ENCODE measurements around the gene COL27A1. TPM values are rescaled to one million over a fixed set of nuclear protein-coding genes. Genes with fewer than 3 reads are reported as not detected.
"Not testable (repeated sequence)": the region's sequence is repeated elsewhere in the genome, so short reads cannot be mapped to it uniquely, and the experiment has no call there.

Gene COL27A1
- total RNA-seq, 1 donor from 2014 or later = 61.4 TPM

DNA sequence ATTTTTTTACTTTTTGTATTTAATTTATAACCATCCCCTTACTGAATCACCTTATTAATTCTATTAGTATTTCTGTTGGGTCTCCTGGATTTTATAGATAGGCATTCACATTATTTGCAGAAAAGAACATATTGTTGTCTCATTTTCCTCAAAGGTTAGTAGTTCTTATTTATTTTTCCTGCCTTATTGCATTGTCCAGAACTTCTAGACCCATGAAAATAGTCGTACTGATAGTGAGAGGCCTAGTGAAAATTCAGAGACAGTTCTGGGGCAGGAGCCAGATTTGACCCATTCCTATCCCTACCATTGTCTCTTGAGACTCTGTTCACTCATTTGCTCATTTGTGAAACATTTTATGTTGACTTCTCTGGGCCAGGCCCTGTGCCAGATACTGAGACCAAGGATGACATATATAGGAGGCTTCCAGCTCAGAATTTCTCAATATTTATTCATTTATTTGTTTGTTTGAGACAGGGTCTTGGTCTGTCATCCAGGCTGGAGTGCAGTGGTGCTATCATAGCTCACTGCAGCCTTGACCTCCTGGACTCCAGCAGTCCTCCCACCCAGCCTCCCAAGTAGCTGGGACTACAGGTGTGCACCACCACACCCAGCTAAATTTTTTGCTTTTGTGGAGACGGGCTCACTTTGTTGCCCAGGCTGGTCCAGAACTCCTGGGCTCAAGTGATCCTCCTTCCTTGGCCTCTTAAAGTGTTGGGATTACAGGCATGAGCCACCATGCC, 34.7 kb downstream of the COL27A1 start:
- DNase-seq (ENCODE audit: low spot score) = no peak
- TF ChIP-seq, protein P1, sequence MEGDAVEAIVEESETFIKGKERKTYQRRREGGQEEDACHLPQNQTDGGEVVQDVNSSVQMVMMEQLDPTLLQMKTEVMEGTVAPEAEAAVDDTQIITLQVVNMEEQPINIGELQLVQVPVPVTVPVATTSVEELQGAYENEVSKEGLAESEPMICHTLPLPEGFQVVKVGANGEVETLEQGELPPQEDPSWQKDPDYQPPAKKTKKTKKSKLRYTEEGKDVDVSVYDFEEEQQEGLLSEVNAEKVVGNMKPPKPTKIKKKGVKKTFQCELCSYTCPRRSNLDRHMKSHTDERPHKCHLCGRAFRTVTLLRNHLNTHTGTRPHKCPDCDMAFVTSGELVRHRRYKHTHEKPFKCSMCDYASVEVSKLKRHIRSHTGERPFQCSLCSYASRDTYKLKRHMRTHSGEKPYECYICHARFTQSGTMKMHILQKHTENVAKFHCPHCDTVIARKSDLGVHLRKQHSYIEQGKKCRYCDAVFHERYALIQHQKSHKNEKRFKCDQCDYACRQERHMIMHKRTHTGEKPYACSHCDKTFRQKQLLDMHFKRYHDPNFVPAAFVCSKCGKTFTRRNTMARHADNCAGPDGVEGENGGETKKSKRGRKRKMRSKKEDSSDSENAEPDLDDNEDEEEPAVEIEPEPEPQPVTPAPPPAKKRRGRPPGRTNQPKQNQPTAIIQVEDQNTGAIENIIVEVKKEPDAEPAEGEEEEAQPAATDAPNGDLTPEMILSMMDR (IDR thresholded peaks at IDR 0.05; ENCODE audit: unreplicated experiment) = no peak
- H3K4me3 Mint-ChIP-seq (ENCODE audit: unreplicated experiment) = no peak overlapping the region
- no peak overlapping the region for H3K27ac Mint-ChIP-seq (ENCODE audit: unreplicated experiment)
- H3K27me3 Mint-ChIP-seq (ENCODE audit: unreplicated experiment) = peaks cover 3% of the 10 kb centered on the region
- no peaks in the 10 kb centered on the region for H3K9me3 Mint-ChIP-seq (ENCODE audit: unreplicated experiment)
- no peaks in the 10 kb centered on the region for H3K4me1 Mint-ChIP-seq (ENCODE audit: unreplicated experiment)
- peaks cover 53% of the 10 kb centered on the region for H3K36me3 Mint-ChIP-seq (ENCODE audit: low read depth, unreplicated experiment)

DNA sequence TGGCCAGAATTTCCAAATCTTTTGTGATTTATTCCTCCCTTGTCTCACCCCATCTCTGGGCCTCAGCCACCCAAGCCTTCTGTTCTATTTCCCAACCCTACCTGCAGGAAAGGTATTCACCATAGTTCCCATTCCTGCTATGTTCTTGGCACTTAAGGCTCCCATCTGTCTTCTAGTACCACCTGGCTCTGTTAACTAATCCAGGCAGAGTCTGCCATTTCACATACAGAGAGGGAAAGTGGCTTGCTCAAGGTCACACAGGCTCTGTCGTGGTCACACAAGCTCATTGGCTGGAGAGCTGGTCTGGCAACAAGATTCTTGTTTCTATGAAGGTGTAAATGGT, 35.2 kb downstream of the COL27A1 start:
- Mint-ChIP-seq H3K27me3 (ENCODE audit: unreplicated experiment) (peaks cover 3% of the 10 kb centered on the region), H3K4me1 (ENCODE audit: unreplicated experiment) (no peaks in the 10 kb centered on the region), H3K9me3 (ENCODE audit: unreplicated experiment) (no peaks in the 10 kb centered on the region), H3K4me3 (ENCODE audit: unreplicated experiment) (peak overlapping the region; percentile 48), H3K36me3 (ENCODE audit: low read depth, unreplicated experiment) (peaks cover 52% of the 10 kb centered on the region), H3K27ac (ENCODE audit: unreplicated experiment) (no peak overlapping the region)
- TF ChIP-seq, protein P1 (IDR thresholded peaks at IDR 0.05; ENCODE audit: unreplicated experiment) = no peak
- DNase-seq (ENCODE audit: low spot score) = no peak

DNA sequence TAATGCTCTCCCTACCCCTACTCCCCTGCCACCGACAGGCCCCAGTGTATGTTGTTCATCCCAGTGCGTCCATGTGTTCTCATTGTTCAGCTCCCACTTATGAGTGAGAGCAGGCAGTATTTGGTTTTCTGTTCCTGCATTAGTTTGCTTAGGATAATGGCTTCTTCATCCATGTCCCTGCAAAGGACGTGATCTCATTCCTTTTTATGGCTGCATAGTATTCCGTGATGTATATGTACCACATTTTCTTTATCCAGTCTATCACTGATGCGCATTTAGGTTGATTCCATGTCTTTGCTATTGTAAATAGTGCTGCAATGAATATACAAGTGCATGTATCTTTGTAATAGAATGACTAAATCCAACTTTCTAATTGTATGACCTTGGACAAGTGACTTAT, 36.1 kb downstream of the COL27A1 start:
- H3K36me3 Mint-ChIP-seq (ENCODE audit: low read depth, unreplicated experiment) = peaks cover 43% of the 10 kb centered on the region
- H3K4me3 Mint-ChIP-seq (ENCODE audit: unreplicated experiment); H3K27me3 Mint-ChIP-seq (ENCODE audit: unreplicated experiment); DNase-seq (ENCODE audit: low spot score); H3K9me3 Mint-ChIP-seq (ENCODE audit: unreplicated experiment); H3K27ac Mint-ChIP-seq (ENCODE audit: unreplicated experiment); H3K4me1 Mint-ChIP-seq (ENCODE audit: unreplicated experiment): not testable (repeated sequence)

DNA sequence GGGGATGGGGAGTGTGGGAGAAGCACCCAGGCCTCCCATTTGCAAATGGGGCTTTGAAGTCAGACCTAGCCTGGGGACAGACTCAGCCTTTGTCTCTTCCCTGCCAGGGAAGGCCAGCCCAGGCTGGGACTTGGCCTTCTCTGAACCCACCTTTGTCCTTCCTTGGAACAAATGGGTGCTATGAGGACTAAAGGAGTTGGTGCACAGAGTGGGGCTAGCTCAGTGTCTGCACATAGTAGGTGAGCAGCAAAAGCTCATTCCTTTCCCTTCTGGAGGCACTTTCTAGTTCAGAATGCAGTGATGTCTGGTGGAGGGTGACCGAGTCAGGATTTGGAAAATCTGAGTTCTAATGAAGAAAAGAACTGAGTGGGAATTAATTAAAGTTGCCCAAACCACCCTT, 37.2 kb downstream of the COL27A1 start:
- no peak overlapping the region for H3K27ac Mint-ChIP-seq (ENCODE audit: unreplicated experiment)
- H3K36me3 Mint-ChIP-seq (ENCODE audit: low read depth, unreplicated experiment) = peaks cover 37% of the 10 kb centered on the region
- TF ChIP-seq, protein P1 (IDR thresholded peaks at IDR 0.05; ENCODE audit: unreplicated experiment) = no peak
- H3K9me3 Mint-ChIP-seq (ENCODE audit: unreplicated experiment) = no peaks in the 10 kb centered on the region
- peaks cover 5% of the 10 kb centered on the region for H3K27me3 Mint-ChIP-seq (ENCODE audit: unreplicated experiment)
- no peak for DNase-seq (ENCODE audit: low spot score)
- no peak overlapping the region for H3K4me3 Mint-ChIP-seq (ENCODE audit: unreplicated experiment)
- H3K4me1 Mint-ChIP-seq (ENCODE audit: unreplicated experiment) = no peaks in the 10 kb centered on the region

DNA sequence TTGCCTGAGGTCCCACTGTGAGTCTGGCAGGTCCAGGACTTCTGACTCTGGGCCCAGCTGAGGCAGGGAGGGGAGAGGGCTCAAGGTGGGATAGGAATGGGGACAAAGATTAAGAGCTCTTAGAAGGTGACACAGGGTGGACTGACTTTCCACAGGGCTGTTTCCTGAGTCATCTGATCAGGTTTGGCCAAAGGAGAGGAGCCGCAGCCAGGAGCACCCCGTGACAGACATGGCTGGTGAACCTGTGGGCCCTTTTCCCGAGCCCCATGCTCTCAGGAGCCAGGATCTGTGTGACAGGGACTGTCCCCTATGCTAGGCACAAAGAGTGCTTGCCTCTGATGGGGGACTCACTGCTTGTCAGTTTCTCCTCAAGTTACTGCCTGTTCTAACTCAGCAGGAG, 37.8 kb downstream of the COL27A1 start:
- Mint-ChIP-seq H3K9me3 (ENCODE audit: unreplicated experiment) (no peaks in the 10 kb centered on the region), H3K27ac (ENCODE audit: unreplicated experiment) (no peak overlapping the region), H3K36me3 (ENCODE audit: low read depth, unreplicated experiment) (peaks cover 32% of the 10 kb centered on the region), H3K4me1 (ENCODE audit: unreplicated experiment) (no peaks in the 10 kb centered on the region), H3K4me3 (ENCODE audit: unreplicated experiment) (no peak overlapping the region), H3K27me3 (ENCODE audit: unreplicated experiment) (peaks cover 3% of the 10 kb centered on the region)
- no peak for DNase-seq (ENCODE audit: low spot score)
- TF ChIP-seq, protein P1 (IDR thresholded peaks at IDR 0.05; ENCODE audit: unreplicated experiment) = no peak

Measured in endothelial cell (in vitro differentiated cells).